ENCODE data around the gene SERPINC1. TPM values are rescaled to one million over a fixed set of nuclear protein-coding genes. Genes with fewer than 3 reads are reported as not detected.

Gene SERPINC1
- total and polyA plus RNA-seq, 2 of the 8 experiments (the other 6 are each of a cell fraction or from before 2014, with no cell fraction given): 0.08 TPM; not detected in 1

DNA sequence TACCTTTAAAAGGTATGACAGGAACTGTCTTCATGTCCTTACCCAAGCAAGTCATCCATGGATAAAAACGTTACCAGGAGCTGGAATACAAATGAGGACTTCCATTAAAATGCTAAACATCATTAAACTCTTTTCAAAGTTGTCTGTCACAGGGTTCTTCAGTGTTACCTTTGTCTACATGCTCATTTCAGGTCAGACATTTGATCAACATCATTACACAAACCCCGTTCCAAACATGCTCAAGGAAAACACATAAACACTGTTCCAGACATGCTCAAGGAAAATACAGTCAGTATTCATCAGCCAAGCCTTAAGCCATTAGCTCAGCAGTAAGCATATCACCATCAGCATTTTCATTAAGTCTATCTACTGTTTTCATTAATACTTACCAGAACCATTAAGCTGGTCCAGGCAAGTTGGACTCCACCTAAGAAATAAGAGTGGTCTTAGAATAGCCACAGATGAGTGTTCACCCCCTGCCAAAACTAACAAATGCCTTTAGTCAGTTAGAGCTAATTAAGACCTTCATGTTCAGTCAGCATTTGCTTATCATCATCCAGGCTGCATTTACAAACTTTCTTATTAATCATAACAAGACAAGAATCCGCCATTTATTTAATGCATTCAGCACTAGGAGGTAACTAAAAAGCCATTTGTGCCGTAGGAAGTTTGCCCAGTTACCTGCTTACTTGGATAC, 51.5 kb downstream of the SERPINC1 start:
- WGBS, 2 experiments (ENCODE audit: extremely low coverage in 1 of 2, insufficient coverage in 1 of 2, insufficient read length in 1 of 2, insufficient replicate concordance in 2 of 2, low coverage in 1 of 2, low lambda C conversion rate in 2 of 2, missing lambda C conversion rate in 1 of 2): 21% methylated on average over 4 of the region's 4 CpGs; no CpG with 5 or more reads in 1 of the 2 experiments
- peaks cover 7 to 11% of the 10 kb centered on the region in 2 experiments for H4K20me1 ChIP-seq (replicated peaks in 1 of 2; ENCODE audit: control insufficient read depth in 1 of 2, insufficient read depth in 2 of 2, low read length in 2 of 2)

More for the DNA sequence above, 51.5 kb downstream of the SERPINC1 start:
- H3K79me2 ChIP-seq (ENCODE audit: control insufficient read depth in 1 of 2, insufficient read depth in 2 of 2, low read length in 2 of 2): peaks cover 0 to 42% of the 10 kb centered on the region in 2 experiments; a peak in 3 of 4 replicates
- no peak overlapping the region for H3K4ac ChIP-seq (replicated peaks; ENCODE audit: insufficient read length, low read depth, low read length)
- H3K14ac ChIP-seq (ENCODE audit: insufficient read length): no peak overlapping the region
- peaks cover 2 to 10% (median 4%) of the 10 kb centered on the region in 4 experiments; a peak in 5 of 7 replicates for H3K4me1 ChIP-seq (replicated peaks in 1 of 4; ENCODE audit: control insufficient read depth in 3 of 4, insufficient read depth in 4 of 4, low read length in 3 of 4)
- no peak overlapping the region for H2BK5ac ChIP-seq (ENCODE audit: low read depth, low read length)
- H2BK20ac ChIP-seq (ENCODE audit: low read length): no peak overlapping the region
- H3K18ac ChIP-seq (ENCODE audit: extremely low read depth, low read length): no peak overlapping the region
- no peak overlapping the region for H2AFZ ChIP-seq (ENCODE audit: low read length)
- CTCF ChIA-PET (ENCODE audit: partially characterized antibody): interaction anchor here (0.6 to 1.8 kb wide), 4 partner anchors 56 to 1059 kb away, joined by 3 to 4 read pairs (median 4); no protein-coding TSS in a partner anchor
- no peak overlapping the region for H2BK15ac ChIP-seq (ENCODE audit: low read length)
- H3K23me2 ChIP-seq (ENCODE audit: low read depth, low read length): peaks cover 3% of the 10 kb centered on the region
- TF ChIP-seq CREB1 (IDR thresholded peaks at IDR 0.05): no peak
- TF ChIP-seq POLR2AphosphoS5 (IDR thresholded peaks at IDR 0.05; ENCODE audit: low read depth, low read length): peak; percentile 95
- TF ChIP-seq, protein P1, sequence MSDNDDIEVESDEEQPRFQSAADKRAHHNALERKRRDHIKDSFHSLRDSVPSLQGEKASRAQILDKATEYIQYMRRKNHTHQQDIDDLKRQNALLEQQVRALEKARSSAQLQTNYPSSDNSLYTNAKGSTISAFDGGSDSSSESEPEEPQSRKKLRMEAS (IDR thresholded peaks at IDR 0.05): no peak
- TF ChIP-seq, protein P2, sequence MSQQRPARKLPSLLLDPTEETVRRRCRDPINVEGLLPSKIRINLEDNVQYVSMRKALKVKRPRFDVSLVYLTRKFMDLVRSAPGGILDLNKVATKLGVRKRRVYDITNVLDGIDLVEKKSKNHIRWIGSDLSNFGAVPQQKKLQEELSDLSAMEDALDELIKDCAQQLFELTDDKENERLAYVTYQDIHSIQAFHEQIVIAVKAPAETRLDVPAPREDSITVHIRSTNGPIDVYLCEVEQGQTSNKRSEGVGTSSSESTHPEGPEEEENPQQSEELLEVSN (IDR thresholded peaks at IDR 0.05): no peak
- peak; percentile 69 to 81 for TF ChIP-seq POLR2A (IDR thresholded peaks at IDR 0.05; ENCODE audit: control extremely low read depth in 1 of 2, low read depth in 2 of 2, low read length in 2 of 2)
- no peaks in the 10 kb centered on the region for H3K9me3 ChIP-seq (ENCODE audit: insufficient read depth in 2 of 2, low read depth in 1 of 2, low read length in 1 of 2)
- H3K23ac ChIP-seq (ENCODE audit: insufficient read length): no peak overlapping the region
- DNase-seq (ENCODE audit: low read depth in 1 of 2, low spot score in 2 of 2) (no peak), FAIRE-seq (no peak)
- H3K56ac ChIP-seq (replicated peaks; ENCODE audit: insufficient read length, low read depth, low read length): no peak overlapping the region
- H2AK5ac ChIP-seq (ENCODE audit: low read depth, low read length): no peak overlapping the region
- peak overlapping the region; percentile 70 to 97 (median 97) for H3K9ac ChIP-seq (replicated peaks in 1 of 4; ENCODE audit: extremely low read depth in 1 of 4, low read depth in 3 of 4, low read length in 3 of 4)
- no peak overlapping the region for H2BK12ac ChIP-seq (ENCODE audit: low read depth, low read length)
- no peak overlapping the region for H4K5ac ChIP-seq (ENCODE audit: insufficient read length, low read depth, low read length)
- peak overlapping the region; percentile 90 to 100 (median 92) for H3K4me3 ChIP-seq (ENCODE audit: extremely low read depth in 1 of 4, insufficient read depth in 2 of 4, low read depth in 3 of 4, low read length in 4 of 4)
- H3K27me3 ChIP-seq (replicated peaks in 1 of 4; ENCODE audit: control insufficient read depth in 3 of 4, extremely low read depth in 1 of 4, insufficient read depth in 3 of 4, low read length in 3 of 4): no peaks in the 10 kb centered on the region
- POLR2A ChIA-PET (ENCODE audit: partially characterized antibody): interaction anchor here (0.6 to 13.3 kb wide), 34 partner anchors 11 to 446 kb away, joined by 3 to 475 read pairs (median 4); partner anchors contain the start of genes CENPL, DARS2 and RC3H1
- no peak overlapping the region for H2BK120ac ChIP-seq (replicated peaks; ENCODE audit: low read depth, low read length)
- peak overlapping the region; percentile 13; the same call in 1 of the 2 replicates for H3K27ac ChIP-seq (ENCODE audit: low read depth, low read length)
- H3K4me2 ChIP-seq (ENCODE audit: insufficient read depth in 1 of 2, low read depth in 2 of 2, low read length in 2 of 2): peak overlapping the region; percentile 68 to 95
- no peaks in the 10 kb centered on the region for H3K79me1 ChIP-seq (ENCODE audit: low read depth, low read length)
- no peak overlapping the region for H4K8ac ChIP-seq (ENCODE audit: extremely low read depth, insufficient read depth, low read length)
- no peak overlapping the region for H4K91ac ChIP-seq (replicated peaks; ENCODE audit: insufficient read length, low read length)
- peaks cover 28 to 54% (median 44%) of the 10 kb centered on the region in 4 experiments for H3K36me3 ChIP-seq (ENCODE audit: control insufficient read depth in 2 of 4, insufficient read depth in 4 of 4, low read length in 3 of 4)

All from H1 (cell line).